Measurements from ENCODE around the gene PCYT1B.

PCYT1B gene

DNA sequence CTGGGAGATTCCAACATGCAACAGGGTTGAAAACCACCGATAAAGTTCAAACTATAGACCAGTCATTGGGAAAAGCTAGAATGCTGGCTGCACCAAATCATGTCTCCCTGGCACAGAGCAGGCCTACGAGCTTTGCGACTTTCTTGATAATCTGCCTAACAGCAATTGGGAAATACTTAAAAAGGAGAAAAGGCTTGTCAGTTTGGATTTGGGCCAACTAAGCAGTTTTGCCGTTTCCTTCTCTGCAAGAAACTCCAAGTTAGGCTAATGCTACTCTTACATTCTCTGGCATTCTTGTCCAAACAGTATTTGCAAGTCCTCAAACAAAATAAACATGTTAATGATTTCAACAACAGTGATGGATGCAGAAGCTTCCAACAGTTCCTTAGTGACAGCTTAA, 94.1 kb downstream of the PCYT1B start:
- intact Hi-C loops (cut with DNase I; ENCODE audit: low total_unique reads): no loop called here

DNA sequence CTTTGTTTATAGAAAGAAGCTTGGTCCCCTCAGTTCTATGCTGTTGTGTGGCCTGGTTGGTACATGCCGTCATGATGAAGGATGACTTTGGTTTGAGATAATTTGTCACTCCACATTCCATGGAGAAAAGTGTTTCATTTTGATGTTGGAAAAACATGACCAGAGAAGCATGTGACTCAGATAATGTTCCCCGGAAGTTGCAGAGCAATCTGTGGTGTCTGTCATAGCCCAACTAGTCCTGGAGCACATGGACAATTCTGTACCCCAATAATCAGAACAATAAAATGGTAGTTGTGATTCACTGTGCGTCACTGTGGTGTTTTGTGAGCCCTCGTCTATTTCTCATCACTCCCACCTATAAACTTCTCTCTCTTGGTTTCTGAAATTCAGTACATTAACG, 97.0 kb downstream of the PCYT1B start:
- TF ChIP-seq, protein P1, sequence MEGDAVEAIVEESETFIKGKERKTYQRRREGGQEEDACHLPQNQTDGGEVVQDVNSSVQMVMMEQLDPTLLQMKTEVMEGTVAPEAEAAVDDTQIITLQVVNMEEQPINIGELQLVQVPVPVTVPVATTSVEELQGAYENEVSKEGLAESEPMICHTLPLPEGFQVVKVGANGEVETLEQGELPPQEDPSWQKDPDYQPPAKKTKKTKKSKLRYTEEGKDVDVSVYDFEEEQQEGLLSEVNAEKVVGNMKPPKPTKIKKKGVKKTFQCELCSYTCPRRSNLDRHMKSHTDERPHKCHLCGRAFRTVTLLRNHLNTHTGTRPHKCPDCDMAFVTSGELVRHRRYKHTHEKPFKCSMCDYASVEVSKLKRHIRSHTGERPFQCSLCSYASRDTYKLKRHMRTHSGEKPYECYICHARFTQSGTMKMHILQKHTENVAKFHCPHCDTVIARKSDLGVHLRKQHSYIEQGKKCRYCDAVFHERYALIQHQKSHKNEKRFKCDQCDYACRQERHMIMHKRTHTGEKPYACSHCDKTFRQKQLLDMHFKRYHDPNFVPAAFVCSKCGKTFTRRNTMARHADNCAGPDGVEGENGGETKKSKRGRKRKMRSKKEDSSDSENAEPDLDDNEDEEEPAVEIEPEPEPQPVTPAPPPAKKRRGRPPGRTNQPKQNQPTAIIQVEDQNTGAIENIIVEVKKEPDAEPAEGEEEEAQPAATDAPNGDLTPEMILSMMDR (IDR thresholded peaks at IDR 0.05): no peak
- DNase-seq: no peak
- Histone ChIP-seq H3K27ac (no peak overlapping the region), H3K27me3 (no peaks in the 10 kb centered on the region), H3K36me3 (no peaks in the 10 kb centered on the region), H3K4me3 (no peak overlapping the region), H3K4me1 (peaks cover 0 to 6% (median 0%) of the 10 kb centered on the region in 4 donors), H3K9me3 (no peaks in the 10 kb centered on the region)
- intact Hi-C loops (cut with DNase I; ENCODE audit: low total_unique reads): no loop called here

More for the DNA sequence above, 94.1 kb downstream of the PCYT1B start:
- DNase-seq: peak in 1 of 2 donors; percentile 22
- TF ChIP-seq, protein P1 (IDR thresholded peaks at IDR 0.05): no peak
- peaks cover 0 to 6% (median 0%) of the 10 kb centered on the region in 4 donors for H3K4me1 ChIP-seq
- H3K27me3 ChIP-seq: no peaks in the 10 kb centered on the region
- H3K27ac ChIP-seq: peak overlapping the region in 1 of 2 donors; percentile 47
- no peaks in the 10 kb centered on the region for H3K9me3 ChIP-seq
- H3K36me3 ChIP-seq: no peaks in the 10 kb centered on the region
- no peak overlapping the region for H3K4me3 ChIP-seq

DNA sequence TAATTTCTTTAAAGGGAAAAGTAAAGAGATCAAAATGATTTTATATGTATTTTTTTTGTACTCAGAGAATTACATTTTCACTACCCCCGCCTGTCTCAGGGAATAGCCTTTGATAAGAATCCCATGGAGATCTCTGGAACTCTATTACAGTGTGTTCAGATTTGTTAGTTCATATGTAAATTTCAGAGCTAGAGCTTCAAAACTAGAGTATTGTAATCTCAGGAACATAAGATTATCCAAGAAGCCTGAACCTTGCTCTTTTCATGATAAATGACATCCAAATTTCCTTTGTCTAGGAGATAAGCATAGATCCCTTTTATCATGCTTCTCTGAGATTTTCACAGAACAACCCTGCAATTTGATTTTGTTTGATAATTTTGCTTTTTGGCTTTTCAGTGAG, 99.2 kb downstream of the PCYT1B start:
- peaks cover 0 to 2% (median 0%) of the 10 kb centered on the region in 4 donors for H3K4me1 ChIP-seq
- intact Hi-C loops (cut with DNase I; ENCODE audit: low total_unique reads): no loop called here

DNA sequence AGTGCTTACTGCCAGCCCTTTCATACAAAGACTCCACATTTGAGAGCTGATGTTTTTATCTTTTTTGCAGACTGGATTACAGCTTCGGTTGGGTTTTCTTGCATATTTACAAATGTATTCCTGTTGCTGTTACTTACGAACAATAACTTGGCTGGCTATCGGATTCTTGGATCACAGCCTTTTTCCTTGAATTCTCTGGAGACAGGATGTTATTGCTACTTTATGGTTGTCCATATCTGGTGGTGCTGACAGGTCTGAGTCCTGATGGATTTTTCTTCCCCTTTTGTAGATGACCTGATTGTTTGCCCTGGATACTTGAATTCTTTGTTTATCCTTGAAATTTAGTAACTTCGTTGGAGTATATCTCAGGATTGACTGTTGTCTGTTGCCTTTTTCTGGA, 104.4 kb downstream of the PCYT1B start:
- intact Hi-C loops (cut with DNase I; ENCODE audit: low total_unique reads): no loop called here
- Histone ChIP-seq H3K4me1 (no peaks in the 10 kb centered on the region), H3K36me3 (peaks cover 0 to 7% (median 5%) of the 10 kb centered on the region in 3 donors), H3K27me3 (no peaks in the 10 kb centered on the region), H3K27ac (no peak overlapping the region), H3K9me3 (no peaks in the 10 kb centered on the region), H3K4me3 (no peak overlapping the region)
- no peak for DNase-seq
- TF ChIP-seq, protein P1 (IDR thresholded peaks at IDR 0.05): no peak

More for the DNA sequence above, 99.2 kb downstream of the PCYT1B start:
- Histone ChIP-seq H3K4me3 (no peak overlapping the region), H3K27me3 (no peaks in the 10 kb centered on the region), H3K36me3 (no peaks in the 10 kb centered on the region), H3K27ac (no peak overlapping the region), H3K9me3 (no peaks in the 10 kb centered on the region)
- DNase-seq: no peak
- TF ChIP-seq, protein P1 (IDR thresholded peaks at IDR 0.05): no peak

DNA sequence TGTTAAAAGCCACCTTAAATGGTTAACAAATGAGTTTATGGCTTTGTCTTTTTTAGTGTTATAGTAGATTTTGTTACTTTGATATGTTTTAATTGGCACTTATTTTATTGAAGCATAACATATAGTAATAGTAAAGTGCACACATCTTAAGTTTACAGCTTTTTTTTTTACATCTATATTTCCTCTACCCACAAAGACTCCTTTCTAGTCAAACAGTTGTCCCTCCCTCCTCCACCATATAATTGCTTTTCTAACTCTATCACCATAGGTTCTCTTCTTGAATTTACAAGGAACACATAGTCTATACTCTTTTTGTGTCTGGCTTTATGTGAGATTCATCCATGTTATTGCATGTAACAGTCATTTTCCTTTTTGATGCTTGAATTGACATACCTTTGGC, 110.6 kb downstream of the PCYT1B start:
- H3K27me3 ChIP-seq: no peaks in the 10 kb centered on the region
- no peaks in the 10 kb centered on the region for H3K9me3 ChIP-seq
- peaks cover 21 to 30% (median 22%) of the 10 kb centered on the region in 3 donors for H3K36me3 ChIP-seq
- intact Hi-C loops (cut with DNase I; ENCODE audit: low total_unique reads): no loop called here
- TF ChIP-seq, protein P1 (IDR thresholded peaks at IDR 0.05): no peak
- no peaks in the 10 kb centered on the region for H3K4me1 ChIP-seq
- no peak overlapping the region for H3K27ac ChIP-seq
- no peak overlapping the region for H3K4me3 ChIP-seq
- no peak for DNase-seq

DNA sequence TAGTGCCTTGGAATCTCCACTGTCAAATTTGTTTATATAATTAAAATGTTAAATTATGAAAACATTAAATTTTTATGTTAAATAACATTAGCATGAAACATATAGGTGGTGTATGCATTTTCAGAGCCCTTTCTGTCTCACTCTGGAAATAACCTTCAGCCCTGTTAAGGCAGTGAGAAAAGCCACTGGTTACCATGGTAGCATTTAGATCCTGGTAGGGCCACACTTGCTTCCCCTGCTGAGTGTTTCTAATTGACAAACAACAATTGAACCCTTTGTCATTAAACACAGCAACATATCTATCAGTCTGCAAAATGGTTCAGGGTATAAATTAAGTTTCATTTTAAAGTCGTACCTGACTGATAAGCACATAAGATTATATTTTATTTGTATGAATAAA, 118.5 kb downstream of the PCYT1B start:
- TF ChIP-seq, protein P1 (IDR thresholded peaks at IDR 0.05): no peak
- no peak overlapping the region for H3K27ac ChIP-seq
- no peak for DNase-seq
- H3K4me1 ChIP-seq: no peaks in the 10 kb centered on the region
- no peaks in the 10 kb centered on the region for H3K27me3 ChIP-seq
- H3K9me3 ChIP-seq: no peaks in the 10 kb centered on the region
- H3K36me3 ChIP-seq: peaks cover 13 to 41% (median 23%) of the 10 kb centered on the region in 3 donors
- no peak overlapping the region for H3K4me3 ChIP-seq
- intact Hi-C loops (cut with DNase I; ENCODE audit: low total_unique reads): no loop called here
